K562 (cell line): Measurements from ENCODE around the gene XPNPEP3. TPM values are rescaled to one million over a fixed set of nuclear protein-coding genes. Genes with fewer than 3 reads are reported as not detected.

Source experiments
- ATAC-seq: fragments of 200-7000 bp; cut with Tn5 transposase; 3 replicates; pipeline ENCODE4 v1.9.1; 2020; ENCODE audit warnings: moderate library complexity
- BruUV-seq: library from RNA; stranded (reverse); fragments of 400-500 nt; replicated peaks from 2 replicates; lab custom pipeline; 2021; lab: Mats Ljungman, UMichigan
- CTCF ChIA-PET: fragments of 300-600 bp; formaldehyde crosslinking; extraction: SDS; loops from one replicate; lab custom pipeline; 2021; ENCODE audit warnings: low intra/inter-chr PET ratio; lab: Yijun Ruan, JAX
- POLR2A ChIA-PET: fragments of 300-600, 350-650 bp; sonication (Branson Sonifier 250); formaldehyde crosslinking; extraction: SDS; loops from one replicate; lab custom pipeline; 2021; ENCODE audit warnings: antibody characterized with exemption, inconsistent platforms; lab: Yijun Ruan, JAX
- DNase-seq, 4 experiments: peaks; one replicate each; pipeline versions ENCODE4 v3.0.0 to v3.0.0-alpha.2; 2011 to 2018; ENCODE audit warnings: low spot score in 3 of 4, mixed read lengths in 3 of 4; ENCODE audit errors: extremely low read depth in 1 of 4
- FAIRE-seq: peaks from 2 replicates; lab custom pipeline; 2011; peaks lifted over from hg19 to GRCh38; lab: Jason Lieb, UNC
- H2AFZ ChIP-seq: 2 replicates; pipeline ENCODE4 v1.6.0; 2011; ENCODE audit warnings: low read depth, low read length, control low read depth, inconsistent platforms
- H3K27ac ChIP-seq: fragments of 200-600 bp; 3 replicates; pipeline ENCODE4 v1.8.0; 2011; ENCODE audit warnings: low read depth, mild to moderate bottlenecking, control low read depth, inconsistent platforms, low read length, moderate library complexity, mixed read lengths; ENCODE audit errors: extremely low read depth
- H3K27me3 ChIP-seq, 2 experiments: fragments of 300-600 bp in 1 of 2; 2 replicates in 1 of 2; 3 replicates in 1 of 2; pipeline versions ENCODE4 v1.6.0 to v1.8.0; 2011; ENCODE audit warnings: inconsistent platforms in 2 of 2, low read length in 2 of 2, mild to moderate bottlenecking in 1 of 2, mixed read lengths in 1 of 2, moderate library complexity in 1 of 2; ENCODE audit not compliant: control insufficient read depth in 2 of 2, insufficient read depth in 2 of 2
- H3K36me3 ChIP-seq: fragments of 300-600 bp; 3 replicates; pipeline ENCODE4 v1.8.0; 2011; ENCODE audit warnings: mild to moderate bottlenecking, low read length, inconsistent platforms; ENCODE audit not compliant: control insufficient read depth, insufficient read depth
- H3K4me1 ChIP-seq, 2 experiments: fragments of 200-600 bp in 1 of 2; replicated peaks in 1 of 2; 2 replicates in 1 of 2; 3 replicates in 1 of 2; pipeline versions ENCODE4 v1.5.1 to v1.8.0; 2011; ENCODE audit warnings: inconsistent platforms in 2 of 2, low read length in 2 of 2, mild to moderate bottlenecking in 1 of 2, mixed read lengths in 1 of 2, moderate library complexity in 1 of 2; ENCODE audit not compliant: control insufficient read depth in 2 of 2, insufficient read depth in 2 of 2
- H3K4me2 ChIP-seq: 2 replicates; pipeline ENCODE4 v1.6.1; 2011; ENCODE audit warnings: low read length, control low read depth, inconsistent platforms, mixed read lengths; ENCODE audit not compliant: insufficient read depth
- H3K4me3 ChIP-seq: fragments of 200-600 bp; sonication (generic), shearing (Covaris generic); 2 replicates; pipeline ENCODE4 v1.5.1; 2016; ENCODE audit warnings: control low read depth, inconsistent platforms
- H3K79me2 ChIP-seq: fragments of 200-600 bp; 3 replicates; pipeline ENCODE4 v1.8.0; 2011; ENCODE audit warnings: low read length, inconsistent platforms; ENCODE audit not compliant: control insufficient read depth, insufficient read depth
- H3K9ac ChIP-seq, 2 experiments: 2 replicates each; pipeline versions ENCODE4 v1.6.0 to v1.6.1; 2011; ENCODE audit warnings: low read depth in 2 of 2, low read length in 2 of 2, control low read depth in 1 of 2, inconsistent platforms in 1 of 2, mild to moderate bottlenecking in 1 of 2, mixed read lengths in 1 of 2; ENCODE audit not compliant: insufficient read depth in 1 of 2
- H3K9me1 ChIP-seq: one replicate; pipeline ENCODE4 v1.6.0; 2011; ENCODE audit warnings: inconsistent platforms, mild to moderate bottlenecking, low read length, moderate library complexity; ENCODE audit not compliant: control insufficient read depth, insufficient read depth
- H3K9me3 ChIP-seq: replicated peaks from 2 replicates; pipeline ENCODE4 v1.5.1; 2011; ENCODE audit warnings: low read depth, low read length, inconsistent platforms; ENCODE audit not compliant: control insufficient read depth, insufficient read depth
- H4K20me1 ChIP-seq: replicated peaks from 2 replicates; pipeline ENCODE4 v1.6.1; 2011; ENCODE audit warnings: low read length, inconsistent platforms, mixed read lengths; ENCODE audit not compliant: control insufficient read depth, insufficient read depth
- KDM2B ChIP-seq: fragments of 250-450 bp; sonication (Bioruptor Pico); IDR thresholded peaks from 2 replicates; pipeline ENCODE4 v1.8.0; 2021; ENCODE audit warnings: mild to moderate bottlenecking, moderate library complexity
- MEF2D ChIP-seq: conservative IDR thresholded peaks from 2 replicates; pipeline ENCODE4 v1.6.1; 2016; ENCODE audit warnings: low read depth, missing genetic modification characterization, missing compliant biosample characterization
- TCF7L2 ChIP-seq: fragments of 150-350 bp; IDR thresholded peaks from 2 replicates; pipeline ENCODE4 v1.6.1; 2016; ENCODE audit warnings: low read depth, mild to moderate bottlenecking, low read length, moderate library complexity
- TCFL5 ChIP-seq: fragments of 250-450 bp; sonication (Bioruptor Pico); conservative IDR thresholded peaks from 2 replicates; pipeline ENCODE4 v1.6.1; 2021; ENCODE audit warnings: mild to moderate bottlenecking, moderate library complexity, matching md5 sums
- WGBS: fragments of 100-300 bp; shearing (Covaris generic); methylation state at CpG from one replicate; pipeline ENCODE4 v1.1.6; 2016; ENCODE audit warnings: low coverage, mixed read lengths; ENCODE audit not compliant: insufficient coverage; ENCODE audit errors: missing lambda C conversion rate; 5-methylcytosine and 5-hydroxymethylcytosine counted together
- in situ Hi-C: fragments of 300-500 bp; cut with MboI; formaldehyde crosslinking; loops from 4 replicates; pipeline ENCODE4 v1.15.0; 2018; ENCODE audit warnings: inconsistent platforms, mixed read lengths
- intact Hi-C: fragments of 100-400 bp; cut with micrococcal nuclease; formaldehyde crosslinking; loops from 2 replicates; pipeline ENCODE4 v1.14.2; 2022
- polyA plus RNA-seq, 8 experiments: library from polyadenylated mRNA; depleted of rRNA in 4 of 8; stranded (reverse) in 5 of 8; unstranded in 3 of 8; fragments of >200 nt; fragmentation: Nextera tagmentation in 2 of 8; fragmentation: Illumina TruSeq in 1 of 8; extraction: Ambion mirVana in 2 of 8; extraction: Trizol in 1 of 8; gene quantifications; 2 replicates each; pipeline versions ENCODE4 v1.2.1 to v1.2.3, GENCODE V29; 2011 to 2014; ENCODE audit warnings: inconsistent platforms in 1 of 8, missing spikeins in 1 of 8
- total RNA-seq, 7 experiments: library from RNA; depleted of rRNA in 6 of 7; stranded (reverse); fragments of >200 nt in 6 of 7; fragmentation: Illumina TruSeq in 2 of 7; extraction: Trizol in 2 of 7; gene quantifications; 2 replicates each; pipeline versions ENCODE4 v1.2.1 to v1.2.3, GENCODE V29; 2011 to 2021; ENCODE audit warnings: low replicate concordance in 1 of 7
- TF ChIP-seq, protein P1 (sequence below): sonication (generic); formaldehyde crosslinking; IDR thresholded peaks from 2 replicates; pipeline ENCODE4 v1.8.0; 2022; ENCODE audit warnings: mild to moderate bottlenecking, missing genetic modification reagents
- TF ChIP-seq, protein P2 (sequence below), 3 experiments: fragments of 200-800 bp in 1 of 3; fragments of 250-450 bp in 1 of 3; fragments of 450-650 bp in 1 of 3; sonication (Bioruptor Pico) in 1 of 3; sonication (Bioruptor generic) in 1 of 3; formaldehyde crosslinking in 1 of 3; IDR thresholded peaks; 2 replicates each; pipeline versions ENCODE4 v1.6.1 to v1.8.0; 2016 to 2022; ENCODE audit warnings: mild to moderate bottlenecking in 2 of 3, missing genetic modification characterization in 2 of 3, missing compliant biosample characterization in 1 of 3, moderate library complexity in 1 of 3
- TF ChIP-seq, protein P3 (sequence below): IDR thresholded peaks from 3 replicates; pipeline ENCODE4 v1.6.1; 2011; ENCODE audit warnings: borderline replicate concordance, mild to moderate bottlenecking, moderate library complexity; ENCODE audit not compliant: insufficient read length; ENCODE audit errors: extremely low read depth

The XPNPEP3 gene
- total and polyA plus RNA-seq, 9 of the 15 experiments (the other 6 are each of a cell fraction or from before 2014, with no cell fraction given): 9.1 to 22.6 (median 15.6) TPM

DNA sequence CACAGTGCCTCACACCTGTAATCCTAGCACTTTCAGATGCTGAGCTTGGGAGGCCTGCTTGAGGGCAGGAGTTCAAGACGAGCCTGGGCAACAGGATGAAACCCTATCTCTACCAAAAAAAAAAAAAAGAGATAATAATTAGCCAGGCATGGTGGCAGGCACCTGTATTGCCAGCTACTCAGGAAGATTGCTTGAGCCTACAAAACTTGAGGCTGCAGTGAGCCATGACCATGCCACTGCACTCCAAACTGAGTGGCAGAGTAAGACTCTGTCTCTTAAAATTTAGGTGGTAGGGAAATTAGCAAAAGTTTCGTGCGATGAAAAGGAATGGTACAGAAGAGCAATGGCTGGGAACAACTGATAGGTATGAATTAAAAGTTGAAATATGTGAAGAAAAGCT is 18.5 kb upstream of the XPNPEP3 start:
- DNase-seq (no peak), FAIRE-seq (no peak), ATAC-seq (no peak)
- Histone ChIP-seq H3K79me2 (peaks cover 37% of the 10 kb centered on the region), H3K9ac (no peak overlapping the region), H2AFZ (no peak overlapping the region), H3K9me3 (no peaks in the 10 kb centered on the region), H3K4me1 (no peaks in the 10 kb centered on the region; a peak in 1 of 5 replicates), H3K36me3 (peaks cover 89% of the 10 kb centered on the region), H3K27me3 (no peaks in the 10 kb centered on the region), H3K4me3 (no peak overlapping the region), H3K9me1 (no peaks in the 10 kb centered on the region), H3K4me2 (no peak overlapping the region), H4K20me1 (no peaks in the 10 kb centered on the region), H3K27ac (no peak overlapping the region)
- CTCF ChIA-PET: no interaction called here
- BruUV-seq: no TSS peak
- intact Hi-C loops (no loop called here), in situ Hi-C loops (no loop called here)
- POLR2A ChIA-PET: interaction anchor here (0.9 to 1.0 kb wide), 2 partner anchors 8 to 12 kb away, joined by 3 read pairs; no protein-coding TSS in a partner anchor
- 96% methylated on average over 2 of the region's 3 CpGs for WGBS
- TF ChIP-seq, protein P1, sequence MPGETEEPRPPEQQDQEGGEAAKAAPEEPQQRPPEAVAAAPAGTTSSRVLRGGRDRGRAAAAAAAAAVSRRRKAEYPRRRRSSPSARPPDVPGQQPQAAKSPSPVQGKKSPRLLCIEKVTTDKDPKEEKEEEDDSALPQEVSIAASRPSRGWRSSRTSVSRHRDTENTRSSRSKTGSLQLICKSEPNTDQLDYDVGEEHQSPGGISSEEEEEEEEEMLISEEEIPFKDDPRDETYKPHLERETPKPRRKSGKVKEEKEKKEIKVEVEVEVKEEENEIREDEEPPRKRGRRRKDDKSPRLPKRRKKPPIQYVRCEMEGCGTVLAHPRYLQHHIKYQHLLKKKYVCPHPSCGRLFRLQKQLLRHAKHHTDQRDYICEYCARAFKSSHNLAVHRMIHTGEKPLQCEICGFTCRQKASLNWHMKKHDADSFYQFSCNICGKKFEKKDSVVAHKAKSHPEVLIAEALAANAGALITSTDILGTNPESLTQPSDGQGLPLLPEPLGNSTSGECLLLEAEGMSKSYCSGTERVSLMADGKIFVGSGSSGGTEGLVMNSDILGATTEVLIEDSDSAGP: no peak
- no peak for TF ChIP-seq TCFL5 (CRISPR knock-in tag)
- no peak for TF ChIP-seq MEF2D (tag)
- no peak for TF ChIP-seq KDM2B (CRISPR knock-in tag)
- TF ChIP-seq, protein P2, sequence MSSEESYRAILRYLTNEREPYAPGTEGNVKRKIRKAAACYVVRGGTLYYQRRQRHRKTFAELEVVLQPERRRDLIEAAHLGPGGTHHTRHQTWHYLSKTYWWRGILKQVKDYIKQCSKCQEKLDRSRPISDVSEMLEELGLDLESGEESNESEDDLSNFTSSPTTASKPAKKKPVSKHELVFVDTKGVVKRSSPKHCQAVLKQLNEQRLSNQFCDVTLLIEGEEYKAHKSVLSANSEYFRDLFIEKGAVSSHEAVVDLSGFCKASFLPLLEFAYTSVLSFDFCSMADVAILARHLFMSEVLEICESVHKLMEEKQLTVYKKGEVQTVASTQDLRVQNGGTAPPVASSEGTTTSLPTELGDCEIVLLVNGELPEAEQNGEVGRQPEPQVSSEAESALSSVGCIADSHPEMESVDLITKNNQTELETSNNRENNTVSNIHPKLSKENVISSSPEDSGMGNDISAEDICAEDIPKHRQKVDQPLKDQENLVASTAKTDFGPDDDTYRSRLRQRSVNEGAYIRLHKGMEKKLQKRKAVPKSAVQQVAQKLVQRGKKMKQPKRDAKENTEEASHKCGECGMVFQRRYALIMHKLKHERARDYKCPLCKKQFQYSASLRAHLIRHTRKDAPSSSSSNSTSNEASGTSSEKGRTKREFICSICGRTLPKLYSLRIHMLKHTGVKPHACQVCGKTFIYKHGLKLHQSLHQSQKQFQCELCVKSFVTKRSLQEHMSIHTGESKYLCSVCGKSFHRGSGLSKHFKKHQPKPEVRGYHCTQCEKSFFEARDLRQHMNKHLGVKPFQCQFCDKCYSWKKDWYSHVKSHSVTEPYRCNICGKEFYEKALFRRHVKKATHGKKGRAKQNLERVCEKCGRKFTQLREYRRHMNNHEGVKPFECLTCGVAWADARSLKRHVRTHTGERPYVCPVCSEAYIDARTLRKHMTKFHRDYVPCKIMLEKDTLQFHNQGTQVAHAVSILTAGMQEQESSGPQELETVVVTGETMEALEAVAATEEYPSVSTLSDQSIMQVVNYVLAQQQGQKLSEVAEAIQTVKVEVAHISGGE (CRISPR knock-in tag; IDR thresholded peaks at IDR 0.05): no peak
- TF ChIP-seq, protein P3, sequence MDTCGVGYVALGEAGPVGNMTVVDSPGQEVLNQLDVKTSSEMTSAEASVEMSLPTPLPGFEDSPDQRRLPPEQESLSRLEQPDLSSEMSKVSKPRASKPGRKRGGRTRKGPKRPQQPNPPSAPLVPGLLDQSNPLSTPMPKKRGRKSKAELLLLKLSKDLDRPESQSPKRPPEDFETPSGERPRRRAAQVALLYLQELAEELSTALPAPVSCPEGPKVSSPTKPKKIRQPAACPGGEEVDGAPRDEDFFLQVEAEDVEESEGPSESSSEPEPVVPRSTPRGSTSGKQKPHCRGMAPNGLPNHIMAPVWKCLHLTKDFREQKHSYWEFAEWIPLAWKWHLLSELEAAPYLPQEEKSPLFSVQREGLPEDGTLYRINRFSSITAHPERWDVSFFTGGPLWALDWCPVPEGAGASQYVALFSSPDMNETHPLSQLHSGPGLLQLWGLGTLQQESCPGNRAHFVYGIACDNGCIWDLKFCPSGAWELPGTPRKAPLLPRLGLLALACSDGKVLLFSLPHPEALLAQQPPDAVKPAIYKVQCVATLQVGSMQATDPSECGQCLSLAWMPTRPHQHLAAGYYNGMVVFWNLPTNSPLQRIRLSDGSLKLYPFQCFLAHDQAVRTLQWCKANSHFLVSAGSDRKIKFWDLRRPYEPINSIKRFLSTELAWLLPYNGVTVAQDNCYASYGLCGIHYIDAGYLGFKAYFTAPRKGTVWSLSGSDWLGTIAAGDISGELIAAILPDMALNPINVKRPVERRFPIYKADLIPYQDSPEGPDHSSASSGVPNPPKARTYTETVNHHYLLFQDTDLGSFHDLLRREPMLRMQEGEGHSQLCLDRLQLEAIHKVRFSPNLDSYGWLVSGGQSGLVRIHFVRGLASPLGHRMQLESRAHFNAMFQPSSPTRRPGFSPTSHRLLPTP: no peak
- TF ChIP-seq TCF7L2: no peak
